Femur (tissue), 1 donor: ENCODE data around the gene DSCAM.
A peak's percentile ranks its signal among the peaks of the same experiment; 100 is the strongest.

Experiments used
- DNase-seq: peaks from one replicate; pipeline ENCODE4 v3.0.0-alpha.2; 2017

Gene DSCAM

GRCh38 chr21:40610345-40610744, 236.6 kb downstream of the DSCAM start:
- no peak for DNase-seq

- DNase-seq = no peak
Observed at GRCh38 chr21:40606341-40606740, 240.6 kb downstream of the DSCAM start.

- no peak for DNase-seq
Observed at GRCh38 chr21:40605094-40605493, 241.9 kb downstream of the DSCAM start.

GRCh38 chr21:40603774-40604173, 243.2 kb downstream of the DSCAM start:
- no peak for DNase-seq

- DNase-seq = no peak
Observed at GRCh38 chr21:40602080-40602479, 244.9 kb downstream of the DSCAM start.

GRCh38 chr21:40595806-40596205, 251.2 kb downstream of the DSCAM start:
- no peak for DNase-seq

GRCh38 chr21:40587736-40588346, 259.1 kb downstream of the DSCAM start:
- no peak for DNase-seq

- DNase-seq = no peak
Observed at GRCh38 chr21:40586575-40586974, 260.4 kb downstream of the DSCAM start.

- no peak for DNase-seq
Observed at GRCh38 chr21:40577285-40578043, 269.5 kb downstream of the DSCAM start.

- DNase-seq = no peak
Observed at GRCh38 chr21:40575976-40576375, 271.0 kb downstream of the DSCAM start.

GRCh38 chr21:40569357-40569756, 277.6 kb downstream of the DSCAM start:
- no peak for DNase-seq

GRCh38 chr21:40568807-40569206, 278.2 kb downstream of the DSCAM start:
- DNase-seq = peak; percentile 23

- no peak for DNase-seq
Observed at GRCh38 chr21:40567501-40567900, 279.5 kb downstream of the DSCAM start.

- DNase-seq = no peak
Observed at GRCh38 chr21:40566486-40566885, 280.5 kb downstream of the DSCAM start.

- no peak for DNase-seq
Observed at GRCh38 chr21:40564318-40564717, 282.6 kb downstream of the DSCAM start.

- no peak for DNase-seq
Observed at GRCh38 chr21:40563900-40564299, 283.1 kb downstream of the DSCAM start.

- DNase-seq = no peak
Observed at GRCh38 chr21:40562242-40563002, 284.5 kb downstream of the DSCAM start.

GRCh38 chr21:40556442-40556968, 290.5 kb downstream of the DSCAM start:
- no peak for DNase-seq

- DNase-seq = no peak
Observed at GRCh38 chr21:40555021-40555528, 291.9 kb downstream of the DSCAM start.

- no peak for DNase-seq
Observed at GRCh38 chr21:40553781-40554180, 293.2 kb downstream of the DSCAM start.

GRCh38 chr21:40547906-40548513, 298.9 kb downstream of the DSCAM start:
- no peak for DNase-seq

GRCh38 chr21:40546647-40547046, 300.3 kb downstream of the DSCAM start:
- no peak for DNase-seq

- no peak for DNase-seq
Observed at GRCh38 chr21:40540216-40540615, 306.7 kb downstream of the DSCAM start.
